GM18505 (cell line): ENCODE measurements around the gene KAZALD1.

Experiments
- ATAC-seq: cut with Tn5 transposase; IDR thresholded peaks from one replicate; pipeline ENCODE4 v1.9.1; 2021; ENCODE audit not compliant: unreplicated experiment
- POLR2A ChIP-seq: IDR thresholded peaks from 4 replicates; pipeline ENCODE4 v1.6.1; 2011; ENCODE audit warnings: borderline replicate concordance; ENCODE audit not compliant: insufficient read depth, insufficient read length; ENCODE audit errors: extremely low read depth

KAZALD1 gene

GRCh38 chr10:101047961-101048892 lies 13.6 kb upstream of the KAZALD1 start:
- TF ChIP-seq POLR2A: no peak
- no peak for ATAC-seq

- TF ChIP-seq POLR2A: no peak
- no peak for ATAC-seq
These were observed 11.3 kb upstream of the KAZALD1 start for GRCh38 chr10:101050208-101051069.

GRCh38 chr10:101052285-101052684 lies 9.5 kb upstream of the KAZALD1 start:
- no peak for ATAC-seq
- TF ChIP-seq POLR2A: no peak

- no peak for ATAC-seq
- no peak for TF ChIP-seq POLR2A
These were observed 8.3 kb upstream of the KAZALD1 start for GRCh38 chr10:101053516-101053915.

GRCh38 chr10:101054351-101054750 lies 7.4 kb upstream of the KAZALD1 start:
- TF ChIP-seq POLR2A: no peak

GRCh38 chr10:101054876-101055275 lies 6.9 kb upstream of the KAZALD1 start:
- ATAC-seq: no peak
- no peak for TF ChIP-seq POLR2A

More at GRCh38 chr10:101054351-101054750, 7.4 kb upstream of the KAZALD1 start:
- no peak for ATAC-seq

GRCh38 chr10:101055411-101055810 lies 6.4 kb upstream of the KAZALD1 start:
- ATAC-seq: no peak
- TF ChIP-seq POLR2A: no peak

GRCh38 chr10:101056365-101057151 lies 5.2 kb upstream of the KAZALD1 start:
- TF ChIP-seq POLR2A: no peak
- no peak for ATAC-seq

- peak; percentile 38 for ATAC-seq
- no peak for TF ChIP-seq POLR2A
These were observed 1.5 kb upstream of the KAZALD1 start for GRCh38 chr10:101060036-101060950.

GRCh38 chr10:101060951-101061623 lies 702 bp upstream of the KAZALD1 start:
- ATAC-seq: peak; percentile 52
- TF ChIP-seq POLR2A: peak; percentile 59

GRCh38 chr10:101062232-101063049 lies 652 bp downstream of the KAZALD1 start:
- ATAC-seq: peak; percentile 33
- TF ChIP-seq POLR2A: peak; percentile 16

GRCh38 chr10:101063050-101063525 lies 1.3 kb downstream of the KAZALD1 start:
- ATAC-seq: no peak
- no peak for TF ChIP-seq POLR2A
